HT1080 (cell line): Measurements from ENCODE around the gene FST. TPM values are rescaled to one million over a fixed set of nuclear protein-coding genes. Genes with fewer than 3 reads are reported as not detected.

Source experiments
- DNase-seq: peaks from one replicate; pipeline ENCODE4 v3.0.0-alpha.2; 2015; ENCODE audit warnings: low read depth
- total RNA-seq: library from RNA; depleted of rRNA; stranded (reverse); fragments of >200 nt; shearing (Covaris generic); gene quantifications from 2 replicates; pipeline ENCODE4 v1.2.3, GENCODE V29; 2014; rRNA removed

Gene FST
- total RNA-seq, 1 experiment from 2014 or later, result 71.8 TPM

DNA sequence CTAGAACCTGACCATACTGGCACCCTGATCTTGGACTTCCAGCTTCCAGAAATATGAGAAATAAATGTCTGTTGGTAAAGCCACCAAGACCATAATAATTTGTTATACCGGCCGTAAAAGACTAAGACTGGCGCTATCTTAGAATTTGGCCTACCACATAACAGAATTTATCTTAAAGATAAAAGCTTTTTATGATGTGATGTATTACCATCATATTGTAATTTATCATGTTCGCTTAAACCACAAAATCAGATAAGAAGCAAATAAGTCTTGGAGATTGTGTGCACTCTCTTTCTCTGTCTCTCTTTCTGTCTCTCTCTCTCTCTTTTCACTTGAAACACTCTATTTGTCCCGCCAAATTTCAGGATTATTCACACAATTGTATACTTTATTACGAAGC is 35.6 kb downstream of the FST start:
- DNase-seq, result no peak

DNA sequence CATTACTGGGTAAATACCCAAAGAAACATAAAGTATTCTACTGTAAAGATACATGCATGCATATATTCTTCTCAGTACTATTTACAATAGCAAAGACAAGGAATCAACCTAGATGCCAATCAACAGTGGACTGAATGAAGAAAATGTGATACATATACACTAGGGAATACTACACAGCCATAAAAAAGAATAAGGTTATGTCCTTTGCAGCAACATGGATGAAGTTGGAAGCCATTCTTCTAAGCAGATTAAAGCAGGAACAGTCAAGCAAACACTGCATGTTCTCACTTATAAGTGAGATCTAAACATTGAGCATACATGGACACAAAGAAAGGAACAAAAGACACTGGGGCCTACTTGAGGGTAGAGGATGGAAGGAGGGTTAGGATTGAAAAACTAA is 40.4 kb downstream of the FST start:
- DNase-seq, result no peak

Other genes with a start within 250 kb of the FST start
- 106 and 122 TPM in 2 replicates for gene NDUFS4, start 80.0 kb downstream of the FST start, total RNA-seq